Activated CD8-positive, alpha-beta T cell treated with anti-CD3 and anti-CD28 coated beads for 36 hours (primary cell): ENCODE data around the gene NOD2. TPM values are rescaled to one million over a fixed set of nuclear protein-coding genes. Genes with fewer than 3 reads are reported as not detected.

Source experiments
- ATAC-seq: fragments of 200-7000 bp; cut with Tn5 transposase; one replicate; pipeline ENCODE4 v1.10.0; 2021; ENCODE audit warnings: mild to moderate bottlenecking, moderate library complexity
- CTCF ChIA-PET: fragments of 350-600 bp; sonication (Branson Sonifier 250); formaldehyde crosslinking; loops from one replicate; lab custom pipeline; 2021; ENCODE audit warnings: antibody characterized with exemption; lab: Charles Lee
- POLR2A ChIA-PET: fragments of 350-600 bp; sonication (Branson Sonifier 250); formaldehyde crosslinking; loops from one replicate; lab custom pipeline; 2021; ENCODE audit warnings: antibody characterized with exemption; lab: Charles Lee
- DNase-seq: peaks from one replicate; pipeline ENCODE4 v3.0.0-alpha.2; 2020
- H3K27ac Mint-ChIP-seq: one replicate; pipeline ENCODE4 v1.8.0; 2021; ENCODE audit warnings: mild to moderate bottlenecking, mixed read lengths
- H3K27me3 Mint-ChIP-seq: one replicate; pipeline ENCODE4 v1.8.0; 2021; ENCODE audit warnings: mixed read lengths
- H3K36me3 Mint-ChIP-seq: one replicate; pipeline ENCODE4 v1.8.0; 2021; ENCODE audit warnings: low read depth, mixed read lengths
- H3K4me1 Mint-ChIP-seq: one replicate; pipeline ENCODE4 v1.8.0; 2021; ENCODE audit warnings: low read depth, mixed read lengths
- H3K4me3 Mint-ChIP-seq: one replicate; pipeline ENCODE4 v1.8.0; 2021; ENCODE audit warnings: mild to moderate bottlenecking, moderate library complexity, mixed read lengths
- H3K9me3 Mint-ChIP-seq: one replicate; pipeline ENCODE4 v1.8.0; 2021; ENCODE audit warnings: mixed read lengths
- intact Hi-C: fragments of 100-400 bp; cut with micrococcal nuclease; formaldehyde crosslinking; loops from one replicate; pipeline ENCODE4 v1.10.0; 2022
- total RNA-seq, 2 experiments: library from RNA; stranded (reverse); gene quantifications; one replicate each; pipeline ENCODE4 v1.2.3, GENCODE V29; 2021
- TF ChIP-seq, protein P1 (sequence below): fragments of 200-600 bp; IDR thresholded peaks from one replicate; pipeline ENCODE4 v1.8.0; 2022; ENCODE audit warnings: antibody characterized with exemption, mild to moderate bottlenecking

The NOD2 gene
- total RNA-seq, 2 experiments from 2014 or later, result 1.1 to 1.6 TPM

DNA sequence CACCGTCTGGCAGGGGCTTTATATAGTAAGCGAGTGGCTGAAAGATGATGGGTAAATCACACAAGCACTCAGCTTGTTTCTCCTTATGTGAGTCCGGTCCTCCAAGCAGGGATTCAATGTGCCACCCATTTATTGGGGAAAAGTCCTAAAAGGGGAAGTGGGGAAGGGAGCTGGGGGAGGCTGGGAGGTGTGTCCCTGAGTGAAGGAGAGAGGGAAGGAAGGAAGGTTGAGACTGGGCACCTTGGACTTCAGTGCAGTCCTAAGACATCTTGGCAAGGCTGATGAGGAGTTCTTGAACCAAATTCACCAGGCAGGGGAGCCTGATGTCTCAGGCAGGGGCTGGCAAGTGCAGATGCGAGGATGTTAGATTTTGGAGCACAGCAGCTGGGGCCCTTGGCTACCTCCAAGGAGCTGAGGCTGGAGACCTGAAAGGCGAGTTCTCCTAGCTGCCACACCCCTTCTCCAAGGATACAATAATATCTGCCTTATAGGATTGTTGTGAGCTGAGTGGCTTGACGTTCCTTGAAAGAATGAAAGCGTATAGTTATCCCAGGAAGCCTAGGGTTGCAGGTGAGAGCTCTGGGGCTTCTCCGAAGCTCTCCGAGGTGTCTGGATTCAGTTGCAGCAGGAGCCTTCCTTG lies 25.5 kb downstream of the NOD2 start:
- TF ChIP-seq, protein P1, sequence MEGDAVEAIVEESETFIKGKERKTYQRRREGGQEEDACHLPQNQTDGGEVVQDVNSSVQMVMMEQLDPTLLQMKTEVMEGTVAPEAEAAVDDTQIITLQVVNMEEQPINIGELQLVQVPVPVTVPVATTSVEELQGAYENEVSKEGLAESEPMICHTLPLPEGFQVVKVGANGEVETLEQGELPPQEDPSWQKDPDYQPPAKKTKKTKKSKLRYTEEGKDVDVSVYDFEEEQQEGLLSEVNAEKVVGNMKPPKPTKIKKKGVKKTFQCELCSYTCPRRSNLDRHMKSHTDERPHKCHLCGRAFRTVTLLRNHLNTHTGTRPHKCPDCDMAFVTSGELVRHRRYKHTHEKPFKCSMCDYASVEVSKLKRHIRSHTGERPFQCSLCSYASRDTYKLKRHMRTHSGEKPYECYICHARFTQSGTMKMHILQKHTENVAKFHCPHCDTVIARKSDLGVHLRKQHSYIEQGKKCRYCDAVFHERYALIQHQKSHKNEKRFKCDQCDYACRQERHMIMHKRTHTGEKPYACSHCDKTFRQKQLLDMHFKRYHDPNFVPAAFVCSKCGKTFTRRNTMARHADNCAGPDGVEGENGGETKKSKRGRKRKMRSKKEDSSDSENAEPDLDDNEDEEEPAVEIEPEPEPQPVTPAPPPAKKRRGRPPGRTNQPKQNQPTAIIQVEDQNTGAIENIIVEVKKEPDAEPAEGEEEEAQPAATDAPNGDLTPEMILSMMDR, result no peak
- ATAC-seq (no peak), DNase-seq (no peak)
- intact Hi-C loops, result no loop called here
- Mint-ChIP-seq H3K9me3 (peaks cover 4% of the 10 kb centered on the region), H3K4me3 (no peak overlapping the region), H3K36me3 (peaks cover 2% of the 10 kb centered on the region), H3K4me1 (peaks cover 32% of the 10 kb centered on the region), H3K27me3 (no peaks in the 10 kb centered on the region), H3K27ac (no peak overlapping the region)
- POLR2A ChIA-PET, result interaction anchor here (0.6 kb wide), 1 partner anchor 30 kb away, joined by 3 read pairs; no protein-coding TSS in a partner anchor
- CTCF ChIA-PET, result interaction anchor here (1.0 to 7.0 kb wide), 5 partner anchors 13 to 88 kb away, joined by 3 to 34 read pairs (median 5); no protein-coding TSS in a partner anchor

DNA sequence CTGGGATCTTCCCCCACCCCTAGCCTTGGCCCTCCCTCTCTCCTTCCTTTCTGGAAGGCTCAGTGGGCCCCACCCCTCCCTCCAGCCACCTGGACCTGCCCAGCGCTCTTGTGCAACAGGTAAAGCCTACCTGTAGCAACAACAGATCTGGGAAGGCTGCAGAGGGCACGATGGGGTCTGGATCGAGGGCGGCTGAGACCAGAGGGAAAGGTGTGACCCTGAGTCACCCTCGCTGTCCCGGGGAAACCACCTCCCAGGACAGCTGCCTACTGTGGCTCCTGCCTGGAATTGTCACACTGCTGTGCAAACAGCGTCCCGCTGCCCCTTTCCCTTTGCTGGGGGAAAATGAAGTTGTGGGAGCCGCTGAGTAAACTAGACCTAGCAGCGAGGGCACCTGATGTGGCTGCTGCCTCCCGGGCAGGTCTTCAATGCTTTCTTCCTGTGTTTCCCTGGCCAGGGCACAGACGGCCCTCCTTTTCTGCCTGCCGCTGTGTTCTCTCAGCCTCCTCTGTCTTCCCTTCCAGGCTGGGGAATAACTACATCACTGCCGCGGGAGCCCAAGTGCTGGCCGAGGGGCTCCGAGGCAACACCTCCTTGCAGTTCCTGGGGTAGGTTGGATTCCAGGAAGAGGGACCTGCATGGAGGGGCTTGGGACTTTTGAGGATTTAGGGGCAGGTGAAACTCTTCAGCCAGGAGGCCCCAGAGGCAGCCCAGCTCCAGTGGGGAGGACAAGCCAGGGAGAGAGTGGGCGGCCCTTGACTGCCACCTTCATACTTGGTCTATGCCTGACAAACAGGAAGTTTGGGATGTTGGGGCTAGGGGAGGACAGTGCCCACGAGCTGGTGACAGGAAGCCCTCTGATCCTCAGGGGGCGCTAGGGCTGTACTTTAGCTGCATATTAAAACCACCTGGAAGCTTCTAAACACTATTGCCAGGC lies 26.3 kb downstream of the NOD2 start:
- H3K9me3 Mint-ChIP-seq, result peaks cover 11% of the 10 kb centered on the region
- no peak overlapping the region for H3K4me3 Mint-ChIP-seq
- POLR2A ChIA-PET, result interaction anchor here (0.6 to 1.3 kb wide), 2 partner anchors 12 to 29 kb away, joined by 3 read pairs; no protein-coding TSS in a partner anchor
- peaks cover 38% of the 10 kb centered on the region for H3K4me1 Mint-ChIP-seq
- DNase-seq, result peak; percentile 53
- peaks cover 8% of the 10 kb centered on the region for H3K36me3 Mint-ChIP-seq
- CTCF ChIA-PET, result interaction anchor here (1.0 to 7.0 kb wide), 10 partner anchors 11 to 87 kb away, joined by 3 to 34 read pairs (median 4); no protein-coding TSS in a partner anchor
- H3K27me3 Mint-ChIP-seq, result no peaks in the 10 kb centered on the region
- peak; percentile 57 for ATAC-seq
- TF ChIP-seq, protein P1, result peak; percentile 52
- intact Hi-C loops, result no loop called here
- H3K27ac Mint-ChIP-seq, result no peak overlapping the region

DNA sequence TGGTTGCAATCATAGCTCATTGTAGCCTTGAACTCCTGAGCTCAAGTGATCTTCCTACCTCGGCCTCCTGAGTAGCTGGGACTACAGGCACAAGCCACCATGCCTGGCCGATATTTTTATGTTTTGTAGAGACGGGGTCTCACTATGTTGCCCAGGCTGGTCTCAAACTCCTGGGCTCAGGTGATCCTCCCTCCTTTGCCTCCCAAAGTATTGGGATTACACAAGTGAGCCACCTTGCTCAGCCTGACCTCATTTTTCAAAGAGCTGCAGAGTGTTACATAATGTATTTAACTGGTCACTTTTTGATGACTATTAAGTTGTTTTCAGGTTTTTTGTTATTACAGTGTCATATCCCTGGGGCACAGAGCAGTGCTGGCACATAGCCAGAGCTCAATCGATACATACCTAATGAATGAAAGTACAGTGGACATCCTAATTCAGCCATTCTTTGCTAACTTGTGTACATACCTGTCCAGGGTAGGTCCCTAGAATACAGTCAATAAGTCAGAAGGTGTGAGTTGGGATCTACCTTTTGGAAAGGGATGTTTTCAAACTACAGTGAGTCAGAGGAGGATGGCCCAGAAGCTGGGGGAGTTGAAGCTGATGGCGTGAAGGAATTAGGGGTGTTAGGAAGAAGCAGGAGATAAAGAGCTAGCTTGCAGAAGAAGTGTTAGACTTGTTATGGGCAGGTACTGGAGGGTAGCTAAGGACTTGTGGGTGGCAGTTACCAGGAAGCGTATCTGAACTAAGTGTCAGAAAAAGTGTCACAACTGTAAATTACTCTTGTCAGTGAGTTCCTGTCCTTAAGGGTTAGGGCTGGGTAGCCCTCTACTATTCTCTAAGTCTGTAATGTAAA lies 28.4 kb downstream of the NOD2 start:
- H3K4me1 Mint-ChIP-seq, result peaks cover 37% of the 10 kb centered on the region
- ChIA-PET CTCF (interaction anchor here (0.9 to 7.0 kb wide), 5 partner anchors 10 to 85 kb away, joined by 3 to 34 read pairs (median 4); no protein-coding TSS in a partner anchor), POLR2A (interaction anchor here (1.3 to 1.4 kb wide), 2 partner anchors 20 to 57 kb away, joined by 4 read pairs; no protein-coding TSS in a partner anchor)
- no peaks in the 10 kb centered on the region for H3K27me3 Mint-ChIP-seq
- peak overlapping the region; percentile 76 for H3K27ac Mint-ChIP-seq
- H3K9me3 Mint-ChIP-seq, result peaks cover 13% of the 10 kb centered on the region
- TF ChIP-seq, protein P1, result no peak
- no peak overlapping the region for H3K4me3 Mint-ChIP-seq
- peaks cover 10% of the 10 kb centered on the region for H3K36me3 Mint-ChIP-seq
- DNase-seq (no peak), ATAC-seq (peak; percentile 62)
- intact Hi-C loops, result no loop called here

DNA sequence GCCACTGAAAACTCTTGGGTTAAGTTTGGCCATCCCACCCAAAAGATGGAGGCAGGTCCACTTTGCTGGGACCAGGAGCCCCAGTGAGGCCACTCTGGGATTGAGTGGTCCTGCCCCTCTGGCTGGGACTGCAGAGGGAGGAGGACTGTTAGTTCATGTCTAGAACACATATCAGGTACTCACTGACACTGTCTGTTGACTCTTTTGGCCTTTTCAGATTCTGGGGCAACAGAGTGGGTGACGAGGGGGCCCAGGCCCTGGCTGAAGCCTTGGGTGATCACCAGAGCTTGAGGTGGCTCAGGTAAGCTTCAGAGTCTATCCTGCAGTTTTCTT lies 29.0 kb downstream of the NOD2 start:
- peaks cover 31% of the 10 kb centered on the region for H3K4me1 Mint-ChIP-seq
- ATAC-seq (peak; percentile 12), DNase-seq (no peak)
- ChIA-PET POLR2A (interaction anchor here (1.3 to 1.4 kb wide), 2 partner anchors 19 to 57 kb away, joined by 4 read pairs; no protein-coding TSS in a partner anchor), CTCF (interaction anchor here (0.9 to 7.0 kb wide), 6 partner anchors 9 to 84 kb away, joined by 3 to 34 read pairs (median 4); no protein-coding TSS in a partner anchor)
- intact Hi-C loops, result no loop called here
- H3K9me3 Mint-ChIP-seq, result peaks cover 13% of the 10 kb centered on the region
- H3K27me3 Mint-ChIP-seq, result no peaks in the 10 kb centered on the region
- peak overlapping the region; percentile 76 for H3K27ac Mint-ChIP-seq
- no peak overlapping the region for H3K4me3 Mint-ChIP-seq
- H3K36me3 Mint-ChIP-seq, result peaks cover 10% of the 10 kb centered on the region
- TF ChIP-seq, protein P1, result no peak
